IPS-18a (cell line): Measurements from ENCODE around the gene CALN1.

Source experiments
- H3K27ac ChIP-seq: one replicate; pipeline ENCODE4 v1.5.1; 2013; ENCODE audit warnings: low read length
- H3K27me3 ChIP-seq: one replicate; pipeline ENCODE4 v1.6.1; 2013; ENCODE audit warnings: mild to moderate bottlenecking, low read length; ENCODE audit not compliant: control insufficient read depth, insufficient read depth
- H3K36me3 ChIP-seq: one replicate; pipeline ENCODE4 v1.6.1; 2013; ENCODE audit warnings: low read depth, low read length; ENCODE audit not compliant: control insufficient read depth
- H3K4me1 ChIP-seq: one replicate; pipeline ENCODE4 v1.6.1; 2013; ENCODE audit warnings: low read depth, low read length; ENCODE audit not compliant: control insufficient read depth
- H3K4me3 ChIP-seq: one replicate; pipeline ENCODE4 v1.5.1; 2013; ENCODE audit warnings: low read length
- H3K9ac ChIP-seq: one replicate; pipeline ENCODE4 v1.6.1; 2013; ENCODE audit warnings: mild to moderate bottlenecking, low read length, moderate library complexity
- H3K9me3 ChIP-seq: one replicate; pipeline ENCODE4 v1.6.1; 2013; ENCODE audit warnings: low read depth, low read length; ENCODE audit not compliant: control insufficient read depth

Gene CALN1

DNA sequence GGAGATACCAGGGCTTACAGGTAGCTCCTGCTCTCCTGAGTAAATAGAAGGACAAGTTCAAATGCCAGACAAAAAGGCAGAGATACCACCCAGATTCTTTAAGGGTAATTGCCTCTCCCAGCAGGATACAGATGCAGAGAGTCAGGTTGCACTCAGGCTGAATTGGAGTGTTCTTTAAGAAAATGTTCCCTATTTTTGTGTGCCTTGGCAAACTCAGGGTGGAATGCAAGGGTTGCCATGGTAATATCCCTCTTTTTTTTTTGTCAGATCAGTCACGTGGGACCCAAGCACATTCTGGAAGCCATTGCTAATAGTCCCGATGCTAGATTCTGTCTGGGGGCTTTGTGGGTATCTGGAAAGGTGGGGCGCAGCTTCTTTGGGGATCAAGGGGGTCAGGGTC is 628.0 kb downstream of the CALN1 start:
- H3K4me3 ChIP-seq, result no peak overlapping the region
- no peaks in the 10 kb centered on the region for H3K36me3 ChIP-seq
- H3K9ac ChIP-seq, result no peak overlapping the region
- no peaks in the 10 kb centered on the region for H3K27me3 ChIP-seq
- H3K9me3 ChIP-seq, result peaks cover 12% of the 10 kb centered on the region
- H3K27ac ChIP-seq, result no peak overlapping the region
- peaks cover 21% of the 10 kb centered on the region for H3K4me1 ChIP-seq

DNA sequence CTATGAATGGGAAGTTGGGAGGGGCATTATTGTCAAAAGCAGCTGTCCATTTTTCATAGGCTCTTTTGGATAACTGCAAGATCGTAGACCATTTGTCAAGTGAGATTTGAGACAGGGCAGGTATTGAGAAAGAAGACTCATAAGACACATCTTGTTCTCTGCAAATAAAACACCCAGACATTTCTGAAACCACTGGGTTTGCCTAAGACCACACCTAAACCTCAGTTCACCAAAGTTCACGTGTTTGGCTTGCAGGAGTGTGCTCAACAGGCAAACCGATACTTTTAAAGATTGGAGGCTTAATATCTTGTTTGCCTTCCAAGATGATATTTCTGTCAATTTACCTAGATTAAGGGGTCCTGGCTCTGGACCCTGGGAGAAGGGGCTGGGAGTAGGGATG is 628.4 kb downstream of the CALN1 start:
- Histone ChIP-seq H3K9me3 (peaks cover 12% of the 10 kb centered on the region), H3K4me3 (no peak overlapping the region), H3K27me3 (no peaks in the 10 kb centered on the region), H3K4me1 (peaks cover 21% of the 10 kb centered on the region), H3K9ac (no peak overlapping the region), H3K36me3 (no peaks in the 10 kb centered on the region), H3K27ac (no peak overlapping the region)

- no peaks in the 10 kb centered on the region for H3K36me3 ChIP-seq
- H3K9ac ChIP-seq, result no peak overlapping the region
- no peaks in the 10 kb centered on the region for H3K27me3 ChIP-seq
- H3K9me3 ChIP-seq, result peaks cover under 1% of the 10 kb centered on the region
- H3K4me1 ChIP-seq, result peaks cover 21% of the 10 kb centered on the region
- H3K4me3 ChIP-seq, result no peak overlapping the region
- no peak overlapping the region for H3K27ac ChIP-seq
These were observed 630.1 kb downstream of the CALN1 start for GRCh38 chr7:71782051-71782450.

DNA sequence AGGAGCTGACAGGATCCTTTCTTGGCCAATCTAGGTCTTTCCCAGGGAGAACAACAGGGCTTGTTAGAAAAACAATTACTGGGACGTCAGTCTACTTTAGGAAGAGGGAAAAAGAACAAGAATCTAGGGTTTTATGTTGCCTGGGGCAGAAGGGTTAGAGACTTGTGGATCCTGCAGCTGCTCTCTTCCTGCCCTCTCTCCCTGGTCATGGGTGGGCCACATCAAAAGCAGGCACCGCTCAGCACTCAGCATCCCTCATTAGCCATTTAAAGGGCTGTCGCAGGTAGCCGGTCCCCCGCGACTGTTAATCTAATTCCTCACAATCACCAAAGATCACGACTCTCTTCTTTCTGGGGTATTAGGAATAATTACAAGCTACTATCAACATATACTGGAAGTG is 631.9 kb downstream of the CALN1 start:
- H3K36me3 ChIP-seq, result no peaks in the 10 kb centered on the region
- no peak overlapping the region for H3K9ac ChIP-seq
- peaks cover 21% of the 10 kb centered on the region for H3K4me1 ChIP-seq
- no peaks in the 10 kb centered on the region for H3K27me3 ChIP-seq
- no peak overlapping the region for H3K4me3 ChIP-seq
- H3K9me3 ChIP-seq, result no peaks in the 10 kb centered on the region
- no peak overlapping the region for H3K27ac ChIP-seq

DNA sequence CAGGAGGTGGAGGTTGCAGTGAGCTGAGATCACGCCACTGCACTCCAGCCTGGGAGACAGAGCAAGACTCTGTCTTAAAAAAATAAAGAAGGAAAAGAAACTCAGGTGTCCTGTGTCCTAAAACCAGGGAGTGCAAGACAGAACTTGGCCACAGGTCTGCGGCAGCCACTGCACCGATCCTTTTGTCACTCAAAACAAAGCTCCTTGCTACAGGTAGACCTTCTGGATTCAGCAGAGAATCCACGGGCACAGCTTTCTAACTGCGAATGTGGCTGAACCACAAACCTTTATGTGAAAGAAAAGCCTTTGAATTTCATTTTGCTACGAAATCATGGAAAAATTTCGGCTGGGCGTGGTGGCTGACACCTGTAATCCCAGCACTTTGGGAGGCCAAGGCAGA is 634.9 kb downstream of the CALN1 start:
- H3K27ac ChIP-seq, result no peak overlapping the region
- H3K9ac ChIP-seq, result no peak overlapping the region
- H3K9me3 ChIP-seq, result no peaks in the 10 kb centered on the region
- H3K4me1 ChIP-seq, result peaks cover 12% of the 10 kb centered on the region
- no peak overlapping the region for H3K4me3 ChIP-seq
- H3K27me3 ChIP-seq, result no peaks in the 10 kb centered on the region
- H3K36me3 ChIP-seq, result no peaks in the 10 kb centered on the region

DNA sequence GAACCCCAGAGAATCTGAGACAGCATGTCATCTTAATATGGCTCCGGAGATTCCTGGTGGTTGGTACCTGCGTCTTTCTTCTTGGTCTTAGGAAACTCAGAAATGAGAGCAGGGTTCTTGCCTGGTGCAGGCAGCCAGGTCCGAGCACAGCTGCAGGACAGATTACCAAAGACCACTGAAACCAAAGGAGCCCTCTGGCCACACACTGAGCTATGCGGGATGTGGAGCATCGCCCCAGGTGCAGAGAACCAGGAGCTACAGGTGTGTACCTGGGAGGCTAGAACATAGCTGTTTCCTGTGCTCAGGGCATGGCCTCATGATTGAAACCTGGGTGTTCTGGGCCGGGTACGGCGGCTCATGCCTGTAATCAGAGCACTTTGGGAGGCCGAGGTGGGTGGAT is 635.4 kb downstream of the CALN1 start:
- Histone ChIP-seq H3K27me3 (no peaks in the 10 kb centered on the region), H3K27ac (no peak overlapping the region), H3K4me3 (no peak overlapping the region), H3K9me3 (no peaks in the 10 kb centered on the region), H3K4me1 (peaks cover 12% of the 10 kb centered on the region), H3K9ac (no peak overlapping the region), H3K36me3 (no peaks in the 10 kb centered on the region)

GRCh38 chr7:71775648-71776047 is 636.5 kb downstream of the CALN1 start:
- no peaks in the 10 kb centered on the region for H3K36me3 ChIP-seq

GRCh38 chr7:71772779-71773178 is 639.4 kb downstream of the CALN1 start:
- Histone ChIP-seq H3K36me3 (no peaks in the 10 kb centered on the region), H3K27ac (no peak overlapping the region), H3K9ac (no peak overlapping the region), H3K9me3 (no peaks in the 10 kb centered on the region), H3K27me3 (no peaks in the 10 kb centered on the region), H3K4me1 (no peaks in the 10 kb centered on the region), H3K4me3 (no peak overlapping the region)

More at GRCh38 chr7:71775648-71776047, 636.5 kb downstream of the CALN1 start:
- no peaks in the 10 kb centered on the region for H3K9me3 ChIP-seq
- no peak overlapping the region for H3K27ac ChIP-seq
- H3K4me1 ChIP-seq, result peaks cover 10% of the 10 kb centered on the region
- no peaks in the 10 kb centered on the region for H3K27me3 ChIP-seq
- no peak overlapping the region for H3K4me3 ChIP-seq
- no peak overlapping the region for H3K9ac ChIP-seq

GRCh38 chr7:71770269-71770907 is 641.8 kb downstream of the CALN1 start:
- H3K4me1 ChIP-seq, result no peaks in the 10 kb centered on the region
- H3K36me3 ChIP-seq, result no peaks in the 10 kb centered on the region
- H3K27me3 ChIP-seq, result no peaks in the 10 kb centered on the region
- H3K9ac ChIP-seq, result no peak overlapping the region
- no peak overlapping the region for H3K27ac ChIP-seq
- H3K4me3 ChIP-seq, result no peak overlapping the region
- no peaks in the 10 kb centered on the region for H3K9me3 ChIP-seq

GRCh38 chr7:71769326-71769725 is 642.8 kb downstream of the CALN1 start:
- Histone ChIP-seq H3K9ac (no peak overlapping the region), H3K27ac (no peak overlapping the region), H3K4me1 (no peaks in the 10 kb centered on the region), H3K9me3 (no peaks in the 10 kb centered on the region), H3K36me3 (no peaks in the 10 kb centered on the region), H3K27me3 (no peaks in the 10 kb centered on the region), H3K4me3 (no peak overlapping the region)

DNA sequence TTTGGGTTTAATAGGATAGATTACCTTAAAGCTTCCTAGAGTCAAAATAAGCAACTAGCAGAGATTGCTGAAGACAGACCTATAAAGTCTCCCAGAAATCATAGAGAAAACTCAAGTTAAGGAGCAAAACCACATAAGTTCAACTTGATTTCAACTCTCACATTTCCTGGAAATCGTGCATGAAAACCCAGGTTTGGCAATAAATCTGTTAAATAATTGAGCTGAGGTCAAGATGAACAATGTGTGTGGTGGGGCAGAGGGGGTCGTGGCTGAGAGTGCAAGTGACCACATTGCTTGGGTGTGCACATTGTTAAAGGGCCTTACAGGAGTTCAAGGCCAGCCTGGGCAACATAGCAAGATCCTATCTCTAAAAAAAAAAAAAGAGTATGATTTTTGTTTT is 643.7 kb downstream of the CALN1 start:
- Histone ChIP-seq H3K4me3 (no peak overlapping the region), H3K9ac (no peak overlapping the region), H3K9me3 (no peaks in the 10 kb centered on the region), H3K36me3 (no peaks in the 10 kb centered on the region), H3K4me1 (no peaks in the 10 kb centered on the region), H3K27ac (no peak overlapping the region), H3K27me3 (no peaks in the 10 kb centered on the region)

- no peaks in the 10 kb centered on the region for H3K4me1 ChIP-seq
- H3K27ac ChIP-seq, result no peak overlapping the region
- no peaks in the 10 kb centered on the region for H3K9me3 ChIP-seq
- no peaks in the 10 kb centered on the region for H3K27me3 ChIP-seq
- no peak overlapping the region for H3K4me3 ChIP-seq
- no peak overlapping the region for H3K9ac ChIP-seq
- no peaks in the 10 kb centered on the region for H3K36me3 ChIP-seq
These were observed 646.1 kb downstream of the CALN1 start for GRCh38 chr7:71766016-71766415.
